Activated CD4-positive, alpha-beta T cell treated with anti-CD3 and anti-CD28 coated beads, Interleukin-2, amount 50 U/mL, for 16 hours (primary cell): ENCODE measurements around the gene LIPE.

Experiments used
- DNase-seq: peaks from one replicate; pipeline ENCODE4 v3.0.0-alpha.2; 2020

The LIPE gene

GRCh38 chr19:42410371-42410770, 16.8 kb downstream of the LIPE start:
- DNase-seq = no peak

DNA sequence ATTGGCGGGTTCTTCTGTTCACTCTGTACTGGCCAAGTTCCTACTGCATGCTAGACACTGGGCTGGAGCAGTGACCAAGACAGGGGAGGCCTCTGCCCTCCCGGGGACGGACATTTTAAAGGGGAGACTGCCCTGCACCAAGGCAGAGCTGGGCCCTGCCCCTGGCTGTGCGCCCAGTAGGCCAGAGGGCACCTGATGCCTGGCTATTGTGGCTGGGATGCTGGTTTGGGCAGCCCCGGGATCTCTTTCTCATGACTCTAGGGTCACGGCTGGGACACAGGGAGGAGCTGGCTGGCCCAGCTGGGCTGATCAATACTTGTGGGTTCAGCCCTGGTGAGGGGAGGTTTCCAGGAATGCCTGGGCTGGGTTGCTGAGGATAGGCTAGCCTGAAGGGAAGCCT, 17.7 kb downstream of the LIPE start:
- no peak for DNase-seq

DNA sequence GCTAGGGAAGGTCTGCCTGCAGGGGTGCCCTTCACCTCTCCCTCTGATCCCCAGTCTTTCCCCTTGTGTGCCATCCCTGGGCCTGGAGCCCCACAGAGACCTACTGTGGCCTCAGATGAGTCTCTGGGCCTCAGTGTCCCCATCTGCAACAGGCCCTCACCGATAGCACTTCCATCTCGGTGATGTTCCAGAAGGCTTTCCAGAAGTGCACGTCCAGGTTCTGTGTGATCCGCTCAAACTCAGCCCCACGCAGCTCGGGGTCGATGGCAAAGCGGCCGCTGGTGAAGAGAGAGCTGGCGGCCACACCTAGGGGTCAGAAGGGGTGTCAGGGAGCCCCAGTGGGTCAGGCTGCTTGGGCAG, 19.4 kb downstream of the LIPE start:
- no peak for DNase-seq

DNA sequence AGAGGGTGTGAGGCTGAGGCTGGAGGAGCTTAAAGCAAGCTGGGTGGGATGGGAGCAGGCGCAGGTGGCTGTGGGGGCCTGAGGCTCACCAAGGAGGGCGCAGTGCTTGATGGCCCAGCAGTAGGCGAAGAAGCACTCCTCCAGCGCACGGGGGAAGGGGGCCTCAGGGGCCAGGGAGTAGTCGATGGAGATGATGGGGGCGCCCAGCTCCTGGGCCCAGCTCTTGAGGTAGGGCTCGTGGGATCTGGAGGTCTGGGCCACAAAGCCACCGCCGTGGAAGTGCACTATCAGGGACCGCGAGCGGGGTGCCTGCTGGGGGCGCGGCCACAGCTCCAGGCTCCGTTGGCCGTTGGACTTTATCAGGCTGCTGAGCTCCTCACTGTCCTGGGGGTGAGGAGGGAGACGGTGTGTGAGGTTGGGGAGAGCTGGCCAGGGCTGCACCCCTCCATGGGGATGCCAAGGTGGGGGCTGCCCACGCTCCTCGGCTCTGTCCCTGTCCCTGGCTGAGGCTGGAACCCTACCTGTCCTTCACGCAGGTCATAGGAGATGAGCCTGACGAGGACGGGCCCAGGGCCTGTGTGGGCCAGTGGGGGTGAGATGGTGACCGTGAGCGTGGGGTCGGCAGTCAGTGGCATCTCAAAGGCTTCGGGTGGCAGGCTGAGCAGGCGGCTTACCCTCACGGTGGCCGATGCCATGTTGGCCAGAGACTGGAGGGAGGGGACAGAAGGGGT, 19.9 kb downstream of the LIPE start:
- no peak for DNase-seq

GRCh38 chr19:42406111-42406510, 21.1 kb downstream of the LIPE start:
- DNase-seq = no peak

- no peak for DNase-seq
Observed at GRCh38 chr19:42403586-42403985, 23.6 kb downstream of the LIPE start.

DNA sequence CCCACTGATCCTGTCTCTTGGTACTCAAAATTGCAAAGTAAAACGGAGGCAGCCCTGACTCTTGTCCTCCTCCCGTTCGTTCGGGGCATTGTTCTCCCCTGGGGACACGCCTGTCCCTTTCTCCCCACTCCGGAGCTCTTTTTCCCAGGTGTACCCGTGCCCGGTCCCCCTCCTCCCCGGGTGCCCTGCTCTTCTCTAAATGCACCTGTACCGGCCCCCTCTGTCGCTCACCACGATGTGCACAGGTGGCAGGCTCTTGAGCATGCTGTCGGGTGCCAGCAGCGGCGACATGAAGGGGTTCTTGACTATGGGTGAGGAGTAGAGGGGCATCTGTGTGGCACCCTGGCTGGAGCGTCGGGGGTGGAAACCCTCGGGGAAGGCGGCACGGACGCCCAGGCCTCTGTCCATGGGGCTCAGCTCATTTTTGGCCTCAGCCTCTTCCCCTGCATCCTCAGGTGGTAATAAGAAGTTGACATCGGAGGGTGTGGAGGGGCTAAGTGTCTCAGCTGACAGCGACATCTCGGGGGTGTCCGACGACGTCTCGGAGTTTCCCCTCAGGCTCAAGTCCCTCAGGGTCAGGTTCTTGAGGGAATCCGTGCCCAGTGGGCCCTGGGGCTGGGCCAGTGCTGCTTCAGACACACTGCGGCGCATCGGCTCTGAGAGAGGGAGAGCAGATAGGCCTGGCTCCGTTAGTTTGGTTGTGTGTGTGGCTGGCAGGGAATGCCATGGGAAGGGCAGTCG, 24.6 kb downstream of the LIPE start:
- no peak for DNase-seq

- DNase-seq = peak; percentile 67
Observed at GRCh38 chr19:42401365-42402303, 25.6 kb downstream of the LIPE start.

GRCh38 chr19:42400404-42400803, 26.8 kb downstream of the LIPE start:
- DNase-seq = no peak

- DNase-seq = no peak
Observed at GRCh38 chr19:42397263-42398166, 29.7 kb downstream of the LIPE start.

DNA sequence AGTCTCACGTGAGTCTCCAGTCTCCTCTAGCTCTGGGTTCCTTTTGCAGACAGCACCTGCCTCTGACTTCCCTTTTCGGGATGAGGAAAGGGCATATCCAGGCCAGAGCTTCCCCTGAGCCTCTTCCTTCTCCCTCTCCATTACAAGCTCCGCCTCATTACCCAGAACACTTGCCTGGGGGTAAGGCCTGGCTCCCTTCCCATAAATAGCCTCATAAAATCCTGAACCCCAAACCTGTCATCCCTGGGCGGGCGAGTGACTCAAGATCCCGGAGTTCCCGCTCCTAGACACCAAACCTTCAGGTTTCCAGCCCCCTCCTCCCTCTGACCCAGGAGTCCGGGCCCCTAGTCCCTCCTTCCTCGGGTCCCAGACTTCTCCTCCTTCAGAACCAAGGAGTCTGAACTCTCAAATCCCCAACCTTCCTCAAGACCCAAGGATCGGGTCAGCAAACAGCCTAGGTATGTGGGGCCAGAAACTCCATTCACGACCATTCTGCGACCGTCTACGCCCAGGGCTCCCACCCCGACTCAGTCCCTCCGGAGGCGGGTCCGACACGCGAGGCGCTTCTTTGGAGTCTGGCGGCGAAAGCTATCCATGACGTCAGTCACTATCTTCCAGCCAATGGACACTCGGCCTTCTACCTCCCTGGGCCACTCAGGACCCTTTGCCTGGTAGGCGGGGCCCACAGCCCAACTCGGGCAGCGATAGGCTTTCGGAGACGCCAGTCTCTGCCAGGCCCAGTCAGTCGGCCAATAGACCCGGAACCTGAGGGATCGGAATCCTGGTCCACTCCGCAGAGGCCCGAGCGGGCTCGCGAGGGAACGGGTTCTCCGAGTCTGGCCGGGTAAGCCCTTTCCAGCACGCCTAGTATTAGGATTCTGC, 30.6 kb downstream of the LIPE start:
- DNase-seq = peak; percentile 99

DNA sequence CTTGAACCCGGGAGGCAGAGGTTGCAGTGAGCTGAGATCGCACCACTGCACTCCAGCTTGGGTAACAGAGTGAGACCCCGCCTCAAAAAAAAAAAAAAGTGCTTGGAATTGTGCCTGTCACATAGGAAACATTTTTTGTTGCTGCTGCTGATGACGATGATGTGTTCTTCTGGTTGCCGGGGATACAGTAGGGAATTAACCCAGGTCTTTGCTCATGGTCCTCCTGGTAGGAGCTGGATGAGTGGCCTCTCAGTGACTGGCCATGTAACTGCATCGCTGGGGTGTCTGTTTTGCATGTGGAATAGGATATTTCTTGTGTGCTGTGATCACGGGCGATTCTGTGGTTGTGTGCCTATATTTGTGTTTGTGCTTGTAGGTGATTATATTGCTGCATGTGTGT, 32.4 kb downstream of the LIPE start:
- no peak for DNase-seq

DNA sequence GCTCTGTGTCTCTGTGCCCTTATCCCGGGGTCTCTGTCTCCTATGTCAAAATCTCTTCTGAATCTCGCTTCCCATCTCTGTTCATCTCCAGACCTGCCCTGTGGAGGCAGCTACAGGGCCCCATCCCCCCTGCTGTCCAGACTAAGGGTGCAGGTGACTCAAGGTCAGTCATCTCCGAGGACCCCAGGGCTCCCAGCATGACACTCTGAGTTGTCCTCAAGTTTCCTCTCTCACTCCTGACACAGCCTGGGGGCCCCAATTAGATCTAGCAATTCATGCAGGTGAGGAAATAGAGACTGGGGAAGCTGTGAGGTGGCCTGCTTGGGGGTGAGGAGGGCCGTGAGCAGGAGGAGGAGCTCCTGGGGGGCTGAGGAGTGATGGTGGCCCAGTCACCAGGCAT, 35.0 kb downstream of the LIPE start:
- DNase-seq = no peak

DNA sequence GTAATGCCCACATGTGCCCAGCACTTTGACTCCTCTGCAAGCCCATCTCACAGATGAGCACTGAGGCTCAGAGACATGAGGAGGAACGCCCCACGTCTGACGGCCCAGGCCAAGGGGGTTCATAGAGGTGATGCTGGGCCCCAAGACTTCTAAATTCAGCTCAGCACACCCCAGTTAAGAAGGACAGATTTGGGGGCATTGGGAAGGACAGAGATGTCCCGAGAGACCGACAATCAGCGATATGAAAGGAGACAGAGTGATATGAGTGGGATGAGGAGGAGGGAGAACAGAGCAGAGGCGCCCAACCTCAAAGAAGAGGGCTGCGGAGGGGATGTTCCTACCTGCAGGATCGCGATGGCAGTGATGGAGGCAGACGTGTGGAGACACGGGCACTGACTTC, 37.3 kb downstream of the LIPE start, which contains the start of gene CNFN:
Gene CNFN, minus strand, starts transcription at position 399 of the 400 bp plus-strand sequence. CDS start 1,260 bp downstream, outside the sequence.
- DNase-seq = no peak

GRCh38 chr19:42388851-42389489, 38.2 kb downstream of the LIPE start:
- no peak for DNase-seq

- peak; percentile 57 for DNase-seq
Observed at GRCh38 chr19:42386974-42387707, 40.0 kb downstream of the LIPE start.

DNA sequence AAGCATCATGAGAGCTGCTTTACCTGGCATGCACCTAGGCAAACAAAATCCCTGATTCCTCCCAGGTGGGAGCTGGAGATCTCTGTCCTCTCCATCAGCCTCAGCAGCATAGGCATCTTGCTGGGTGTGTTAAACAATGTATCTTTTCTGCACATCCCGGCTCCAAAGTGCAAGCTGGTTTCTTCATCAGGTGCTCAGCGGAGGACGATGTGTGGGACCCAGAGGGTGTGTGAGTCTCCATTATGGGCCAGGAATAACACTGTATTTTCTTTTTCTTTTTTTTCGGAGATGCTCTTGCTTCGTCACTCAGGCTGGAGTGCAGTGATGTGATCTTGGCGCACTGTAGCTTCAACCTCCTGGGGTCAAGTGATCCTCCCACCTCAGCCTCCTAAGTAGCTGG, 47.0 kb downstream of the LIPE start:
- no peak for DNase-seq

- no peak for DNase-seq
Observed at GRCh38 chr19:42378225-42379215, 48.7 kb downstream of the LIPE start.

- DNase-seq = no peak
Observed at GRCh38 chr19:42376177-42376555, 51.0 kb downstream of the LIPE start.
